NCI-H2227 (cell line): ENCODE measurements around the gene SUPT6H.
"Not testable (repeated sequence)": the region's sequence is repeated elsewhere in the genome, so short reads cannot be mapped to it uniquely, and the experiment has no call there.

Experiments used
- DNase-seq: peaks from one replicate; lab custom pipeline; 2025; ENCODE audit not compliant: unreplicated experiment; lab: John Stamatoyannopoulos, UW

Gene SUPT6H

DNA sequence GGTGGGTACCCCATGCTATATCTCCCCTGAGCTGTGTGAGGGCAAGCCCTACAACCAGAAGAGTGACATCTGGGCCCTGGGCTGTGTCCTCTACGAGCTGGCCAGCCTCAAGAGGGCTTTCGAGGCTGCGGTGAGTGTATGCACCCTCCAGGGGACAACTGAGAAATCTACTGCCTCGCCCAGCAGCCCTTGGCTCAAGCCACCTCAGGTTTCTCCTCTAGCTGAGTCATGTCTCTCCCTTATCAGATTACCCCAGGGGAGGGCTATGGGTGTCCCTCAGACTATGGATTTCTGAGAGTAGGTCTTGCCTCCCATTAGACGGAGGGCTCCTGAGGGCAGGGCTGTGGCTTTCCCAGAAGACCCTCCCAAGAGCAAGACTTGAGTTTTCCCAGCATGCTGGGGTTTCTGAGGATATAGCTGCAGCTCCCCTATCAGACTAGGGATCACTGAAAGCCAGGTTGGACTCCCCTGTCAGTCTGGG is 73.3 kb downstream of the SUPT6H start:
- DNase-seq = no peak

DNA sequence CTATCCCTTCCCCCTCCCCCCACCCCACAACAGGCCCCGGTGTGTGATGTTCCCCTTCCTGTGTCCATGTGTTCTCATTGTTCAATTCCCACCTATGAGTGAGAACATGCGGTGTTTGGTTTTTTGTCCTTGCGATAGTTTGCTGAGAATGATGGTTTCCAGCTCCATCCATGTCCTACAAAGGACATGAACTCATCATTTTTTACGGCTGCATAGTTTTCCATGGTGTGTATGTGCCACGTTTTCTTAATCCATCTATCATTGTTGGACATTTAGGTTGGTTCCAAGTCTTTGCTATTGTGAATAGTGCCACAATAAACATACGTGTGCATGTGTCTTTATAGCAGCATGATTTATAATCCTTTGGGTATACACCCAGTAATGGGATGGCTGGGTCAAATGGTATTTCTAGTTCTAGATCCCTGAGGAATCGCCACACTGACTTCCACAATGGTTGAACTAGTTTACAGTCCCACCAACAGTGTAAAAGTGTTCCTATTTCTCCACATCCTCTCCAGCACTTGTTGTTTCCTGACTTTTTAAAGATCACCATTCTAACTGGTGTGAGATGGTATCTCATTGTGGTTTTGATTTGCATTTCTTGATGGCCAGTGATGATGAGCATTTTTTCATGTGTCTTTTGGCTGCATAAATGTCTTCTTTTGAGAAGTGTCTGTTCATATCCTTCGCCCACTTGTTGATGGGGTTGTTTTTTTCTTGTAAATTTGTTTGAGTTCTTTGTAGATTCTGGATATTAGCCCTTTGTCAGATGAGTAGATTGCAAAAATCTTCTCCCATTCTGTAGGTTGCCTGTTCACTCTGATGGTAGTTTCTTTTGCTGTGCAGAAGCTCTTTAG is 74.1 kb downstream of the SUPT6H start:
- DNase-seq = not testable (repeated sequence)

DNA sequence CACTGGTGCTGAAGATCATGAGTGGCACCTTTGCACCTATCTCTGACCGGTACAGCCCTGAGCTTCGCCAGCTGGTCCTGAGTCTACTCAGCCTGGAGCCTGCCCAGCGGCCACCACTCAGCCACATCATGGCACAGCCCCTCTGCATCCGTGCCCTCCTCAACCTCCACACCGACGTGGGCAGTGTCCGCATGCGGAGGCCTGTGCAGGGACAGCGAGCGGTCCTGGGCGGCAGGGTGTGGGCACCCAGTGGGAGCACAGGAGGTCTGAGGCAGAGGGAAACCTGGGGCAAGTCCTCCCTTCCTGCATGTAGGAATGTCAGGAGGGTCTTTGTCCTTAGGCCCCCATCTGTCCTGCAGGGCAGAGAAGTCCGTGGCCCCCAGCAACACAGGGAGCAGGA is 75.3 kb downstream of the SUPT6H start:
- DNase-seq = no peak

DNA sequence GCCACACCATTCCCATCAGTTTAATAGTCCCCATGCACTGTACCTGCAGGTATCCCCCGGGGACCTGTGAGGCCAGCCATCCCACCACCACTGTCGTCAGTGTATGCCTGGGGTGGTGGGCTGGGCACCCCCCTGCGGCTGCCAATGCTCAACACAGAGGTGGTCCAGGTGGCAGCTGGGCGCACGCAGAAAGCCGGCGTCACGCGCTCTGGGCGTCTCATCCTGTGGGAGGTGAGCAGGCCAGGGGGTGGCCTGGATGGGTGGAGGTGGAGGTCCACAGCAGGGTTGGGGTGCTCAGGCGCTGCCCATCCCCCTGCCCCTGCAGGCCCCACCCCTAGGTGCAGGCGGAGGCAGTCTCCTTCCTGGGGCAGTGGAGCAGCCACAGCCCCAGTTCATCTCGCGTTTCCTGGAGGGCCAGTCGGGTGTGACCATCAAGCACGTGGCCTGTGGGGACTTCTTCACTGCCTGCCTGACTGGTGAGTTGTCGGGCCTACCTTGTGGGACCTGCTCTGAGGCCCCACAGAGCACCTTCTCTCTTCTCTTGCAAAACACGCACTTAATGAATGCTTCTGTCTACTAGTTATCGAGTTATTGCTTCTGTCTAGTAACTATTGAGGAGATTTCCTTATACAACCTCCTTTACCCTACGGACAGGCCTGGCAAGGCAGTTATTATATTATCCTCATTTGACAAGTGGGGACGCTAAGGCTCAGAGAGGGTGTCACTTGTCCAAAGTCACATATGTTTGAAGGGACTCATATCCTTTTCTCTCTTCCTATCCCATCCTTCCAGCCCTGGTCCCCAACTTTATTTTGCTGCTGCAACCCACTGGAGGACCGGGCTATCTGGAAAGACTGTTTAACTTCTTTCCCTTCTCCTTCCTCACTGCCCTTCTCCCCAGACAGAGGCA is 76.0 kb downstream of the SUPT6H start:
- no peak for DNase-seq

DNA sequence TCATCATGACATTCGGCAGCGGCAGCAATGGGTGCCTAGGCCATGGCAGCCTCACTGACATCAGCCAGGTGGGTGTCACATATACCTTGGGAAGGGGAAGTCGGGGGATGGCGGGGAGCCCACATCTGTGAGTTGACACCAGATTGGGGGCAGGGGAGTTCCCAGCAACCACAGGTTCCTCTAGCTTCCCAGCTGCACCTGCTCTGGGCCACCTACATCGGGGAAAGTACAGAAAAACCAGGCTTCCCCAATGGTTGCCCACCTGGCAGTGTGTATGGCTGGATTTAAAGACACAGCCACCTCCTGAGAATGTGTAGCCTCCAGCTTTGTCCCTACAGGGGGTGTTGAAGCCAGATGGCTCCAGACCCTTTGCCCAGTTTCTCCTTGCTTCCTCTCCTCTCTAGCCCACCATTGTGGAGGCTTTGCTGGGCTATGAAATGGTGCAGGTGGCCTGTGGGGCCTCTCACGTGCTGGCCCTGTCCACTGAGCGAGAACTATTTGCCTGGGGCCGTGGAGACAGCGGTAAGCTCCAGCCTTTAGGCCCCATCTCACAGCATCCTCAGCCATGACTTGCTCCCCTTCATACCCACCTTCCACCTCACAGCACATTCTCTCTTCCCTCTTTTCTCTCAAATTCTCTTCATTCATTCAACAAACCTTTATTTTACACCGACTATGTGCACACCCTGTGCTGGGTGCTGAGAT is 76.8 kb downstream of the SUPT6H start:
- DNase-seq = no peak

DNA sequence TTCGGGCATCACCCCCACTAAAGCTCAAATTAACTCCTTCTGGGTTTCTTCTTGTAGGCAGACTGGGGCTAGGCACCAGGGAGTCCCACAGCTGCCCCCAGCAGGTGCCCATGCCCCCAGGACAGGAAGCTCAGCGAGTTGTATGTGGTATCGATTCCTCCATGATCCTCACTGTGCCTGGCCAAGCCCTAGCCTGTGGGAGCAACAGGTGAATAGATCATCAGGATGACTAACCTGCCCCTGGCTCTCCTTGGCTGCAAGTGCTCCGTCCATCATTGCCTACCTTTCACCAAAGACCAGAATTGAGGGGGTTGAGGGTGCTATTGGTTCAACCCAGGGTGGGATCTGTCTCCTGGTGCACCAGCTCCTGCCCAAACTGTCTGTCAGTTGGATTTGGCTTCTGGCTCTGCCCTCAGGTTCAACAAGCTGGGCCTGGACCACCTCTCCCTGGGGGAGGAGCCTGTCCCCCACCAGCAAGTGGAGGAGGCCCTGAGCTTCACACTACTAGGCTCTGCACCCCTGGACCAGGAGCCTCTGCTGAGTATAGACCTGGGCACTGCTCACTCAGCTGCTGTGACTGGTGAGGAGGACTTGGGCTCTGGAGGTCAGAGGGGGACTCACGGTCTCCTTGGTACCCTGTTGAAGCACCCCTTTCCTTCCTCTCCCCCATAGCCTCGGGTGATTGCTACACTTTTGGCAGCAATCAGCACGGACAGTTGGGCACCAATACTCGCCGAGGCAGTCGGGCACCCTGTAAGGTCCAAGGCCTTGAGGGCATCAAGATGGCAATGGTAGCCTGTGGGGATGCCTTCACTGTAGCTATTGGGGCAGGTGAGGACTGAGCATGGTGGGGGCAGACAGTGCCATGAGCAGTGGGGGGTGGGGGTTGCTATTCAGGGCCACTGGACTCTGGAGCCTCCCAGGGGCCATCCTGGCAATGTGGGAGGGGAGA is 78.7 kb downstream of the SUPT6H start:
- DNase-seq = no peak

DNA sequence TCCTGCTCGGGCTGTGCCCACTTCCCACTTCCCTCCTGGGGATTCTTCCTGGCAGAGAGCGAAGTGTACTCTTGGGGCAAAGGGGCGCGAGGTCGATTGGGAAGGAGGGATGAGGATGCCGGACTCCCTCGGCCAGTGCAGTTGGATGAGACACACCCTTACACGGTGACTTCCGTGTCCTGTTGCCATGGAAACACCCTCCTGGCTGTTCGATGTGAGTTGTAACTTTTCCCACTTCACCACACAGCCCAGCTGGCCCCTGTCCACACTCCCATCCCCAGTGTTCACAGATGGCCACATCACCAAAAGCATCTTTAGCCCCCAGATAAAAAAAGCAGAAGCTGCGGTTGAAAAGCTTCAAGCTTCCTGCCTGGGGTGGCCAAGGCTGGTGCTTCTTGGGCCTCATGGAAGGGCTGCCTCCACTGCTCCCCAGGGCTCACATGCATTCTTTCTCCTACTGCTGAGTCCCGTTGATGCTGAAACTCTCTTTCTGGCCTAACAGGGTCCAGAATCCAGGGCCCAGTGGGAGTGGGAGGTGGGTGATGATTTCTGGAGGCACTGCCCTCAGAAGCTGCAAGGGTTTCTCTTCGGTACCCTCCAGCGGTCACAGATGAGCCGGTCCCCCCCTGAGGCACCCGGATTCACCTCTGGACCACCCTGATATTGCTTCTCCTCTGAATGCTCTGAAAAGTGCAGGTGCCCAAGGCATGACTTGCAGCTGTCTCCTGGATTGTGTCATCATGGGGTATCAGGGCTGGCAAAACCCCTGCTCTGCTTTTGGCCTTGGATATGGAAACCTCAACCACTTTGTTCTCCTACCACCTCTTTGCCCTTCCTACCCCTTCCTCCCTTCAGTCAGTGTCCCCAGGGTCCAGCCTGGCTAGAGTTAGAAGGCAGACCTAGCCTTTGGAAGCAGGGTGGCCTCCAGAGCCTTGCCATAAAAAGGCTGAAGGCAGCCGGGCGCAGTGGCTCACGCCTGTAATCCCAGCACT is 79.6 kb downstream of the SUPT6H start:
- DNase-seq = no peak

GRCh38 chr17:28743243-28744103 is 81.5 kb downstream of the SUPT6H start, which contains the start of gene TRAF4:
Gene TRAF4, plus strand, starts transcription at chr17:28744011. Its CDS starts 102 bp downstream, at chr17:28744113.
- DNase-seq = peak; percentile 87

DNA sequence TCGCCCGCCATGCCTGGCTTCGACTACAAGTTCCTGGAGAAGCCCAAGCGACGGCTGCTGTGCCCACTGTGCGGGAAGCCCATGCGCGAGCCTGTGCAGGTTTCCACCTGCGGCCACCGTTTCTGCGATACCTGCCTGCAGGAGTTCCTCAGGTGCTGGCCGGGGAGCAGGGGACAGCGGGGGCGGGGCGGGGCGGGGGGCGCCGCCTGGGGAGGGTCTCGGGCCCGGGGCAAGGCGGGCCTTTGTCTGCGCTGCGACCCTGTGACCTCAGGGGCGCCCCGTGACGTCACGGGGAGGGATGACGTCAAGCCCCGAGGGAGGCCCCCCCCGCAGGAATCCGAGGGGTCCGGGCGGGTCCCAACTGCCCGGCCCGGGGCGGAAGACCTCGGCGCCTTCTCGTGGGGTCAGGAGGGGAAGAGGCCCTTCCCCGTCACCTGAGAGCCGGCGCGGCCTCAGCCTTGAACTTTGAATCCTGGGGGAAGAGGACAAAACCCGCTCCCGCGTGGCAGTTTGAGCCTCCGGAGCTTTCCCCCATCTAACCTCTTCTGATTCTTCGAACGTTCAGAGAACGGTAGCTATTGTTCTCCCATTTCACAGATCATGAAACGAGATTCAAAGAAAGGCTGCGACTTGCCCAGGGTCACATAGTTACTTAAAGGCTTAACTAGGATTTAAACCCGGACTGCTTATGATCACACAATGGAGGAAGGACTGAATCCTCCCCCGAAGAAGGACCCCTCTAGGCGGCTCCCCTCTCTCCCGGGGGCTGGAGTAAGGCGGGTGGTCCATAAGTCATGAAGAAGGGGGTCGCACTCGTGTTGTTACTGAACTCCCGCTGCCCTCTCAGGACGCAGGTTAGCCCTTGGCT is 82.3 kb downstream of the SUPT6H start:
- peak; percentile 57 for DNase-seq

DNA sequence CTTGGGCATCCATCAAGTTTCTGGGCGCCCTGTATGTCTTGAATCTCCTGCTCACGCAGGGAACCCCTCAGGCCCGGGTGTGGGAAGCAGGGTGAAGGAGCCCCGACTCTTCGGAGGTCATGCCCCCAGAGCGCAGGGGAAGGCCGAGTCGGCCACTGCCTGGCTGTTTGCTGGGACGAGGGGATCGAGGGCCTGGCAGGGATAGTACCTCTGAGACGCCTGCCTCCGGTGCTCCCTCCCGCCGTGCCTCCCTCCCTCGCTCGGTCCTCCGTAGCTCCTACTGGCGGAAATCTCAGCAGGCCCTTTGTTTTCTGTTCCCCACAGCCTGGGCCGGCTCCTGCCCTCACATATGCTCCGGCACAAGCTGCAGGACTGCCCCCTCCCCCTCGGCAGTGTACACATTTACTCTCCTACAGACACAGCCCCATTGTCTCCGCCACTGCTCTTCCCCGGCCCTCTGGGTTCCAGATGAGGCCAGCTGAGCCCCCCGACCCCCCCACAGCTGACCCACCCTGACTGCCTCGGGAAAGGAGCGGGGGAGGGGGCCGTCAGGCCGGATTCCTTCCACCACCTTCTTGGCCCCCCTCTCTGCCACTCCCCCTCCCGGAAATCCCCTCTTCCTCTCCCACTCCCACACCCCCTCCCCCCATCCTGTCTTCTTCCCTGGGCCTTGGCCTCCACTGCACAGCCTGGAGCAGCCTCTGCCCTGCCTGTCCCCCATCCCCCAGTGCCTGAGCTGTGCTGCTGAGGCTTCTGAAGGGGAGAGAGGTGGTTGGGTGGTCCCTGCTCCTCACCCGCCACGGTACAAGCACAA is 83.2 kb downstream of the SUPT6H start:
- peak; percentile 70 for DNase-seq

- DNase-seq = no peak
Observed at GRCh38 chr17:28745786-28746411, 83.9 kb downstream of the SUPT6H start.

DNA sequence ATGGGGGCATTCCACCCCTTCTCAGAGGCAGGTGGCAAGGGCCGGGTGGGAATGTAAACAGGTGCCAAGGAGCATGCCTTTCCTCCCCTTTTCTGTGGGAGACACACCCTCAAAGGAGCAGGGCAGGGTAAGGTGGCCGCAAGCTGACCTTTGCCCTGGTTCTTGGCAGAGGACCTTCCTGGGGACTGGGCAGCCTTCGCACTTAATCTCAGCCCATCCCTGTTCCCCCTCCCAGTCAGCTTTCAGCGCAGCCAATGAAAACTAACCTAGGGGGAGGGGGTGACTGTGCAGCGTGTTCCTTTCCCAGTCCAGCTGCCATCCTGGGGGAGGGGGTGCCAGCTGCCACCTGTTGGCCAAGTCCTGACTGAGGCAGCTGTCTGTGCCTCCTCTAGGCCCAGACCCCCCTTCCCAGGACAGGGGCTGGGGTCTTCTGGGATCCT is 84.6 kb downstream of the SUPT6H start:
- DNase-seq = no peak

DNA sequence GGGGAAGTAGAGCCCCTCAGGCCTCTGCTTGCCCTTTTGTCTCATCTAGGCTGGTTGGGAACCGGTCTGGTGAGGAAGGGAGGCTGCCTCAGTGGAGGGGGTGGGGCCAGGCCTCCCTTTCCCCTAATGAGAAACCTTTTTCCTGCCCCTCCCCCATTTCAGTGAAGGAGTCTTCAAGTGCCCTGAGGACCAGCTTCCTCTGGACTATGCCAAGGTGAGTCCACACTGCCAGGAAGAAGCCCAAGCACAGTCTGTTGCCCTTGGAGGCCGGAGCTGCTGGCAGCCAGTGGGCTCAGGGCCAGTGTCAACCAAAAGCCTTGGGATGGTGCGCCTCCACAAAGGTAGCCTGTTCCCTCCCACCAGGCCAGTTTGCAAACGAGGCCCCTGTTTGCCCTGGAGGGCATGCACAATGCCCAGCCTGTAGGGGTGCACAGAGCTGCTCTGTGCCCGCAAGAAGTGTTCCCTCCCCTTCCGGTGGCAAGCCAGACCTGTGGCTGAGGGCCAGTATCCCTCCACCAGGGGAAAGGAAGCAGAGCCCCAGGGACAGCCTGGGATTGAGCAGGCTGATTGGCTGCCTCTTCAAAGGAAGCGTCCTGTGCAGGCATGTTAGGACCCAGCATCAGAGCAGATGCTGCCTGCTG is 85.2 kb downstream of the SUPT6H start:
- DNase-seq = no peak

GRCh38 chr17:28747801-28748750 is 86.1 kb downstream of the SUPT6H start:
- no peak for DNase-seq
